ENCODE results near the gene CEP95.
A peak's percentile ranks its signal among the peaks of the same experiment; 100 is the strongest.
"Not testable (repeated sequence)": the region's sequence is repeated elsewhere in the genome, so short reads cannot be mapped to it uniquely, and the experiment has no call there.

The CEP95 gene

GRCh38 chr17:64571746-64572145 is 65.0 kb downstream of the CEP95 start:
- DNase-seq (ENCODE audit: low read depth): no peak
- TF ChIP-seq CTCF (IDR thresholded peaks at IDR 0.05; ENCODE audit: low read depth, low read length) (no peak), MAX (IDR thresholded peaks at IDR 0.05; ENCODE audit: low read depth, low read length) (no peak), MYC (IDR thresholded peaks at IDR 0.05; ENCODE audit: low read depth, low read length) (no peak), POLR2A (IDR thresholded peaks at IDR 0.05; ENCODE audit: extremely low read depth, insufficient read length) (no peak)
- H3K4me3 ChIP-seq (ENCODE audit: low read depth, low read length): no peak overlapping the region

GRCh38 chr17:64572682-64573154 is 65.9 kb downstream of the CEP95 start:
- DNase-seq (ENCODE audit: low read depth): peak; percentile 33
- TF ChIP-seq MAX (IDR thresholded peaks at IDR 0.05; ENCODE audit: low read depth, low read length) (no peak), CTCF (IDR thresholded peaks at IDR 0.05; ENCODE audit: low read depth, low read length) (no peak), POLR2A (IDR thresholded peaks at IDR 0.05; ENCODE audit: extremely low read depth, insufficient read length) (no peak), MYC (IDR thresholded peaks at IDR 0.05; ENCODE audit: low read depth, low read length) (no peak)
- H3K4me3 ChIP-seq (ENCODE audit: low read depth, low read length): no peak overlapping the region

- H3K4me3 ChIP-seq (ENCODE audit: low read depth, low read length): no peak overlapping the region
- no peak for DNase-seq (ENCODE audit: low read depth)
- TF ChIP-seq MAX (IDR thresholded peaks at IDR 0.05; ENCODE audit: low read depth, low read length): no peak
- no peak for TF ChIP-seq CTCF (IDR thresholded peaks at IDR 0.05; ENCODE audit: low read depth, low read length)
- no peak for TF ChIP-seq POLR2A (IDR thresholded peaks at IDR 0.05; ENCODE audit: extremely low read depth, insufficient read length)
- no peak for TF ChIP-seq MYC (IDR thresholded peaks at IDR 0.05; ENCODE audit: low read depth, low read length)
Observed at GRCh38 chr17:64573214-64573613, 66.4 kb downstream of the CEP95 start.

GRCh38 chr17:64574646-64575045 is 67.9 kb downstream of the CEP95 start:
- no peak for DNase-seq (ENCODE audit: low read depth)
- no peak overlapping the region for H3K4me3 ChIP-seq (ENCODE audit: low read depth, low read length)
- TF ChIP-seq MYC (IDR thresholded peaks at IDR 0.05; ENCODE audit: low read depth, low read length): no peak
- TF ChIP-seq MAX (IDR thresholded peaks at IDR 0.05; ENCODE audit: low read depth, low read length): no peak
- TF ChIP-seq POLR2A (IDR thresholded peaks at IDR 0.05; ENCODE audit: extremely low read depth, insufficient read length): no peak
- TF ChIP-seq CTCF (IDR thresholded peaks at IDR 0.05; ENCODE audit: low read depth, low read length): no peak

GRCh38 chr17:64575431-64575830 is 68.7 kb downstream of the CEP95 start:
- DNase-seq (ENCODE audit: low read depth): no peak
- no peak overlapping the region for H3K4me3 ChIP-seq (ENCODE audit: low read depth, low read length)
- no peak for TF ChIP-seq MYC (IDR thresholded peaks at IDR 0.05; ENCODE audit: low read depth, low read length)
- no peak for TF ChIP-seq CTCF (IDR thresholded peaks at IDR 0.05; ENCODE audit: low read depth, low read length)
- no peak for TF ChIP-seq POLR2A (IDR thresholded peaks at IDR 0.05; ENCODE audit: extremely low read depth, insufficient read length)
- TF ChIP-seq MAX (IDR thresholded peaks at IDR 0.05; ENCODE audit: low read depth, low read length): no peak

GRCh38 chr17:64577025-64577424 is 70.2 kb downstream of the CEP95 start:
- not testable (repeated sequence) for DNase-seq (ENCODE audit: low read depth); H3K4me3 ChIP-seq (ENCODE audit: low read depth, low read length)

Data from NB4 (cell line).